Measurements from ENCODE around the gene ARF1. TPM values are rescaled to one million over a fixed set of nuclear protein-coding genes. Genes with fewer than 3 reads are reported as not detected.

The ARF1 gene
- polyA plus RNA-seq, 4 donors: 326 to 381 (median 336) TPM

- no peak for DNase-seq (ENCODE audit: low read depth in 4 of 4, low spot score in 3 of 4)
Observed at GRCh38 chr1:228068359-228068758, 14.1 kb upstream of the ARF1 start.

DNA sequence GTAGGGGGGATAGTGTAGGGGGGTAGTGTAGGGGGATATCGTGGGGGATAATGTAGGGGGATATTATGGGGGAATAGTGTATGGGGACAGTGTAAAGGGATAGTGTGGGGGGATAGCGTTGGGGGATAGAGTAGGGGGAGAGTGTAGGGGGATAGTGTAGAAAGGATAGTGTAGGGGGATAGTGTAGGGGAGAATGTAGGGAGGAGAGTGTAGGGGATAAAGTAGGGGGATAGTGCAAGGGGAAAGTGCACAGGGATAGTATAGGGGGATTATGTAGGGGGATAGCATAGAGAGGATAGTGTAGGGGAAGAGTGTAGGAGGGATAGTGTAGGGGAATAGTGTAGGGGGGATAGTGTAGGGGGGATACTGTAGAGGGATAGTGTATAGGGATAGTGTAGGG lies 12.3 kb upstream of the ARF1 start:
- DNase-seq (ENCODE audit: low read depth in 4 of 4, low spot score in 3 of 4): no peak

- DNase-seq (ENCODE audit: low read depth in 4 of 4, low spot score in 3 of 4): no peak
Observed at GRCh38 chr1:228070851-228071250, 11.7 kb upstream of the ARF1 start.

GRCh38 chr1:228071839-228072657 lies 10.5 kb upstream of the ARF1 start:
- no peak for DNase-seq (ENCODE audit: low read depth in 4 of 4, low spot score in 3 of 4)

DNA sequence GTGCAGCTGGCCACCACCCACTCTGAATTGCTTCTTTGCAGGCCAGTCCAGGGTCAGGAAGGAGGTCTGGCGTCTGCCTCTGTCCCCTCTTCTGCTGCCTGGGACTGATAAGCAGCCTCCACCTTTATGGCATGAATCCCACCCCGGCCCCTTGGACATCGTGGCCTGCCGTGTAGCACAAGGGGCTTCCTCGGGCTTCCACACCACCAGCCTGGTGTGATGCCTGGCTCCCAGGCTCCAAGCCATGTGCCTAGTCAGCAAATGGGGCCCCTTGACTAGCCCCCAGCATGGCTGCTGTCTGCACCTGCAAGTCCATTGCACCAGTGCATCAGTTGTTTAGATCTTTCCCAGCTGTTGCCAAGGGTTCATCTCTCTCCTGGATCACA lies 9.9 kb upstream of the ARF1 start:
- DNase-seq (ENCODE audit: low read depth in 4 of 4, low spot score in 3 of 4): no peak

- no peak for DNase-seq (ENCODE audit: low read depth in 4 of 4, low spot score in 3 of 4)
Observed at GRCh38 chr1:228073061-228073856, 9.2 kb upstream of the ARF1 start.

- DNase-seq (ENCODE audit: low read depth in 4 of 4, low spot score in 3 of 4): peak in 1 of 4 donors; percentile 25
Observed at GRCh38 chr1:228073857-228074545, 8.5 kb upstream of the ARF1 start.

DNA sequence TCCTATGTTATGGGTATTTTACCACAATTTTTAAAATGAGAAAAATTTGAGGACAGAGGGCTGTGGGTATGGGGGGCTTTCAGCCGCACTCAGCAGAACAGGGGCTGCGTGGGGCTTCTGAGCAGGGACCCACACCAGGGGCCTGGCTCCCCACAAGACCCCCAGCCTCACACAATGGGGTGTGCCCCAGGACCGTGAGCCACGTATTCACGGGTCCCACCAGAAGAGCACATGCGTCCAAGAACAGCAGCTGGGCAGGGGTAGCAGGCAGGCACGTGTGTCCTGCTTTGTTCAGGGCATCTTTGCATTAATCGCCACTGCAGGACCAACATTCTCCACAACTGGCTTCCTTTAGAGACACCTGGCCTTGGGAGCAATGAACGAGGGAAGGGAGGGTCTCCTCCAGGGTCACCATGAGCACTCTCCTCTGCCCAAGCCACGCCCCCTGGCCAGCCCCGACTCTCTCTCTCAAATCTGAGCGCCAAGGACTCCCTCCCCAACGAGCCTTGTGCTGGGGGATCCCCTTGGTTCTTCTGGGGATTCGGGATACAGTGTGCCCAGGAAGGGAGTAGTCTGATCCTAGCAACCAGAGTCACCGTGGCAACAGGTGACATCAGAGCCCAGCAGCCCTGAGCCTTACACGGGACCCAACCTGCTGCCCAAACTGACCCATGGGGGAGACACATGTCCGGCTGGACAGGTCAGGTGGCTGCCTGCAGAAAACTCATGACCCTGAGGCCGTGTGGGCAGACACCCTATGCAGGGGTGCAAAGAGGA lies 7.4 kb upstream of the ARF1 start:
- no peak for DNase-seq (ENCODE audit: low read depth in 4 of 4, low spot score in 3 of 4)

DNA sequence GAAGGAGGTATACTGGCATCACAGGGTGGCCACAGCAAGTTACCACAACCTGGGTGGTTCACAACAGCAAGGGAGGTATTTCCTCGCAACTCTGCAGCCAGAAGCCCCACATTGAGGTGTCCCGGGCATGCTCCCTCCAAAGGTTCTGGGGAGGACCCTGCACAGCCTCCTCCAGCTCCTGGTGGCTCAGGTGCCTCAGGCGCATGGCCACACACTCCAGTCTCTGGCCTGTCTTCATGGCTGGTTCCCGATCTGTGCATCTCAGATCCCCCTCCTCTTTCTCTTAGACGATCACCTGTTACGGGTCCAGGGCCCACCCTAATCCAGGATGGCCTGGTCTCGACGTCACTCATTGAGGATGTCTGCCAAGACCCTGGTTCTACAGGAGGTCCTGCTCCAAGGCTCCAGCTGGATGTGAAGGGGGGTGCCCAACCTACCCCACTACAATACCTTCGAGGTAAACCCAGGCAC lies 6.7 kb upstream of the ARF1 start:
- no peak for DNase-seq (ENCODE audit: low read depth in 4 of 4, low spot score in 3 of 4)

DNA sequence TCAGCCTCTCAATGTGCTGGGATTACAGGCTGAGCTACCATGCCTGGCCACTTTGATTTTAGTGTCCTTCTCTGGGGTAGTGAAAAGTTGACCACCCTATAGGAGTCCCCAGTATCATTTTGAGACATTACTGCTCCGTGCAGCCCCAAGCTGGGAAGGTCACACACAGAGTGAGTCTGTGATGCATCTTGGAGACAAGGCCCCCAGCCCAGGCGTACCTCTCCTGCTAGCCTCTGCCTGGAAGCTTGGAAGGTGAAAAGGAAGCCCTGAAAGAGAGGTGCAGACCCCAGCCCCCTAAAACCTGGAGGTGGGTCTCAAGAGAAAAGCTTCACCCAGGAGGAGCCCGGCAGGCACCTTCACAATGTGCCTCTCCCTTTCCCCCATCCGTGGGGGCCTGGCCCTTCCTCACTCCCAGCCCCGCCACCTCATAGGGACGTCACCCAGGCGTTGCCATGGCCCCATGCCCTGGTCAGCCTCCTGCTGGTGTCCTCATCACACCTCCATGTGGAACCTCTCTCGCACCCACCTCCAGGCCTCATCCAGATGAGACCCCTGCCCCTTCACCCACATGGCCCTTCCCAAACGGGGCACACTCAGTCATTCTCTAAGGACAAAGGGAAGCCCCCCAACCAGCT lies 5.6 kb upstream of the ARF1 start:
- no peak for DNase-seq (ENCODE audit: low read depth in 4 of 4, low spot score in 3 of 4)

- DNase-seq (ENCODE audit: low read depth in 4 of 4, low spot score in 3 of 4): no peak
Observed at GRCh38 chr1:228077565-228078330, 4.8 kb upstream of the ARF1 start.

DNA sequence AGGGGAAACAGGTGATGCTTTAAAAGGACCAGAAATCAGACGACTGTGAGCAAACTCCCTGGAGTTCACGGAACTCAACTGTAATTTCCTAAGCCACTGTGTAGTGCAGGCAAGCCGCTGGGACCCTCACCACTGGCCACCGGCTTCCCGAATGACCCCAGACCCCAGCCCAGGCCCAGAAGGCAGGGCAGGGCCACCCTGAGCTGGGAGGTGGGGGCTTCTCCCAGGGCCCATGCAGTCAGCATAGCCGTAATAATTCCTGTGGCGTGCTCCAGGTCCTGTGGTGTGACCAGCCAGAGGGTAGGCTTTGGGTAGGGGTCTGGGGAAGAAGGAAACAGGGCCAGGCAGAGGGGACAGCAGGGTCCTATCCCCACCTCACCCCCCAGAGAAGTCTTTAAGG lies 3.5 kb upstream of the ARF1 start:
- DNase-seq (ENCODE audit: low read depth in 4 of 4, low spot score in 3 of 4): no peak

DNA sequence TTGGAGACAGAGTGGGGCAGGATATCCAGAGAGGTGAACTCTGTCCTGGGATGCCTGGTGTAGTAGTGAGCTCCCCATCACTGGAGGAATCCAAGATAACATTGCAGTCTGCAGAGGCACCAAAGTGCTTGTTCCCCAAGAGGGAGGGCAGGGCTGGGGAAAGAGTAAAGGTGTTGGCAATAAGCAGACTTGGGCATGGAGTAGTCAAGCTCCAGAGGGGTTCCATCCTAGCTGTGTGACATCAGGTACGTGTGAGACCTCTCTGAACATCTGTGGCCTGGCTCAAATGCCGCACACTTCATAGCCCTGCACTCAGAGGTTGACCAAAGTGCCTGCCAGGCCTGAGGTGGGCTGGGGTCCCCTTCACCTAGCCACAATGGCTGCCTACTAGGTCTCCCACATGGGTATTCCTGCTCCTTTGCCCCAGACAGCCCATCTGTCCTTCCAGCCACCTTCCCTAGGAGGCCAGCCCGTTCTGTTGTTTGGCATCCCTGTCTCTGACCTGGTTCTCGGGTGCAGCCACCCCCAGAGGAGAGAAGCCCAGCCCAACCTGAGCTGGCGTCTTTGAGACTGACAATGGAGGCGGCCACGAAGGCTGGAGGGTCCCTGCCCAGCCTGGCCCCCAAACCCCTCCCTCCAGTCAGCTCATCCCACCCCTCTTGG lies 2.8 kb upstream of the ARF1 start:
- no peak for DNase-seq (ENCODE audit: low read depth in 4 of 4, low spot score in 3 of 4)

DNA sequence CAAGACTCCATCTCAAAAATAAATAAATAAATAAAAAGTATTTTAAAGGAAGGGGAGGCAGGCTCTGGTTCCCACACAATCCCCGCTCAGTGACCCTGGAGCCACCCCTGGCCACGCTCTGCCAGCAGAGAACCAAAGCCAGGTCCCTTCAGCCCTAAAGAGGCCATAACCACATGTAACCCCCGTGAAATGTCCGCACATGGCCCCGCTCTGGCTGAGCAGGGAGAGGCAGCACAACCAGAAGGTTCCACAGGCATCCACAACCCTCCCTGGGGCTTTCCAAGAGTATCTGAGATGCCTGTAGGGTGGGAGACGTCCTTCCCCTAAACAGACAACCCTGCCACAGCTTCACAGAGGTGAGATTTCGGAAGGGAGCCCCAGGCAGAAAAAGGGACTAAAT lies 1.4 kb upstream of the ARF1 start:
- no peak for DNase-seq (ENCODE audit: low read depth in 4 of 4, low spot score in 3 of 4)

DNA sequence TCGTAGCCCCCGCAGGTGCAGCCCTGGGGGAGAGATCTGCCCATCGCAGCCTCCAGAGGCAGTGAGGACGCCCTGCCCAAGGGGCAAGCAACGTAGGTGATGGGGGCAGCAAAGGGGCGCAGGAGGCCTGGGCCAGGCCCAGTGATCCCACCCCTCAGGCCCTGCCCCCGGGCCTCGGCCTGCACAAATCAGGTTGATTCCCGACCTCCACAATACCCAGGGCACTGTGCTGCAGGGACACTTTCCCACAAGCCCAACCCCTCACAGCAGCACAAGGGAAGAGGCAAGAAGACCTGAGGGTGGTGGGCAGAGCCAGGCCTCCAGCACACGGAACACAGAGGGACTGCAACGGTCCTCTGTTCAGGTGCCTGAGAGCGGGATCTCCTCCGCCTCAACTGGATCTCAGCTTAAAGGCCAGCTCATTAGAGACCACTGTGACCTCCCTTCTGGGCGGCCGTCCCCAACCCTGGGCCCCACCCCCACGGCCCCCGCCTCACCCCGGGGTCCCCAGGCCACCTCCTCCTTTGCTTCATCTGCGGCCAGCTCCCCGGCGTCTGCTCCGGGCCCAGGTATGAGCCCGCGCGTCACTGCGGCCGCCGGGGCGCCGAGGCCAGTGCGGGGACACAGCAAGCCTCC lies 812 bp upstream of the ARF1 start:
- no peak for DNase-seq (ENCODE audit: low read depth in 4 of 4, low spot score in 3 of 4)

DNA sequence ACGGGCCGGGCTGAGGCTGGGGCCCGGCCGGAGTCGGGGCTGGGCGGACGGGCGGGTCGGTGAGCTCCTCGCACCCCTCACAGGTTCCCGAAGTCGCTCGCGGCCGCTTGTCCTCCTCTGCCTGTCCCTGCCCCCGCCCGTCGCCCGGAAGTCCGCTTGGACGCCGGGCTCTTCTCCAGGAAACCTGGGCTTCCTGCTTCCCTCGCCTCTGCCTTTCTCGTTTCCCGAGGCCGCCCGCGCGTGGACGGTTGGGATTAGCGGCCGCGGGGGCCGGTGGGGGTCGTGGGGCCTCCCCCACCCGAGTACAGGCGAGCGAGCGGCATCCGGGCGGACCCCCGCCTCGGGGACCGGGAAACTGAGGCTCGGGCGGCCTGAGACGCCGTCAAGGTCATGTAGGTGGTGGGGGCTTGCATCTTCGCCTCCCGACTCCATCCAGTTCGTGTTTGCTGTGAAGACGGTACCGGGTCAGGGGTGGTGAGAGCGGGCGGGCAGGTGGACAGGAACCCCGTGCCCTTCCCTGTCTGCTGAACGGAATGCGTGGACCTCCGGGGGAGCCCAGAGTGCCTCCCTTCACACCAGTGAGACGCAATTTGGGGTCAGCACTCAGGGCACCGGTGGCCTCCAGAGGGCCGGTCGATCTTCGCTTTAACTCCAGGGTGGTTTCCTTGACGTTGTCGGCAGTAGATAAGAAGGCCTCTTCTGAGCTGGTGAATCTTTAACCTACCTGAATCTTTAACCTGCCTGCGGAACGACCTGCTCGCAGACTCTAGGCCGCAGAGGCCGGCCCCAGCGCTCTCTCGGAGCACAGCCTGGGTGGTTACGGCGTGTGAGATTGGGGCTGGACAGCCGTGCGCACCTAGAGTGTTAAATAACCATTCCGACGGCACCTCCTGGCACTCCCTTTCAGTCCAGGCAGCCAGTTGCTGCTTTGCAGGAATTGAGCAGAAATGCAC lies 686 bp downstream of the ARF1 start:
- no peak for DNase-seq (ENCODE audit: low read depth in 4 of 4, low spot score in 3 of 4)

DNA sequence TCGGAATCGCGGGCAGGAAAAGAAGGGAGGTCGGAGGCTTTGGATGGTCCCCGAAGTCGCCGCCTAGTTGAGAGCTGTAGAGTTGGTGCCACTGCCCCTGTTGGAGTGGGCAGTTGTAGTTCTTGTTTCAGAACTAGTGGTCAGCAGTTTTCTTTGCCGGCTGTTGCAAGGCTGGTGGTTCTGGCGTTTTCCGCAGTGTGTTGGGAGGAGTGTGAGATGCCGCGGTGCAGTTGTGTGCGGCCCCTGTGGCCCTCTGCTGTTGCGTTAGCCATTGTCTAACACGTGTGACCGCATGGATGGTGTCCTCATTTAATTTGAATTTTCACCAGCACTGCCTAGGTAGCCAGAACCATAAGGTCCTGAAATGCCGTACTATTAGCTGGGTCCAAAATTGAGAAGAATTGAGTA lies 1.4 kb downstream of the ARF1 start:
- DNase-seq (ENCODE audit: low read depth in 4 of 4, low spot score in 3 of 4): no peak

Measured in right renal pelvis (tissue), 4 donors.